HG02798 (cell line): Measurements from ENCODE around the gene APLP2.
A peak's percentile ranks its signal among the peaks of the same experiment; 100 is the strongest.

Source experiments
- ATAC-seq: cut with Tn5 transposase; IDR thresholded peaks from one replicate; pipeline ENCODE4 v1.9.1; 2021; ENCODE audit warnings: mild to moderate bottlenecking; ENCODE audit not compliant: unreplicated experiment, poor library complexity

The APLP2 gene

DNA sequence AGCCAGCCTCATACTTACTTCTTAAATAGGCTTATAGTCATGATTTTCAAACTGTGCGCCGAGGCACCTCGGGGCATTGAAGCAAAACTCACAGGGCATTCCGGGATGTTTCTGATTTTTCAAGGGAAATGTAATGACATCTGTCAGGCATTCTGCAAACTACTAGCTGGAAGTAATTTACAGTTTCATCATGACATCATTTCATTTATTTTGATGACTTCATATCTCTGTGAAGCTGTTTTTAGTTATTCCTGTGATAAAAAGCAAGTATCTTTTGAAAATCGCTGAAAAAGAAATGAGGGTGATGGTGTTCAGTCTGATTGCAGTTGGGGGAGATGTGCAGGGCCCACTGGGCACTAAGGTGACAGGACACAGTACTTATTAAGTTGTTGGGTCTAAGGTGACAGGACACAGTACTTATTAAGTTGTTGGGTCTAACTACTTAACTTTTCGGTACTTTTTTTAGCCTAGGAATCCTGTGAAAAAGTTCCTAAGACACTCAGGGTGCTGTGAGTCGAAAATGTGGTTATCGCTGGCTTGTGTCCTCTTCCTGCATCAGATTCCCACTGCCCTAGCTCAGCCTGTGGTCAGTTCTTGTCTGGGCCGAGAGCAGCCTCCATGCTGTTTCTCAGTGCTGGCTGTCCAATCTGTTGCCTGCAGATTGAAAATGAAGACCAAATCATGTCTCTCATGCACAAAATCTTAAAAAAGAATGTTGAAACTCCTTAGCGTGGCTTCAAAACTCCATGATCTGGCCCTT, 42.6 kb downstream of the APLP2 start:
- no peak for ATAC-seq

DNA sequence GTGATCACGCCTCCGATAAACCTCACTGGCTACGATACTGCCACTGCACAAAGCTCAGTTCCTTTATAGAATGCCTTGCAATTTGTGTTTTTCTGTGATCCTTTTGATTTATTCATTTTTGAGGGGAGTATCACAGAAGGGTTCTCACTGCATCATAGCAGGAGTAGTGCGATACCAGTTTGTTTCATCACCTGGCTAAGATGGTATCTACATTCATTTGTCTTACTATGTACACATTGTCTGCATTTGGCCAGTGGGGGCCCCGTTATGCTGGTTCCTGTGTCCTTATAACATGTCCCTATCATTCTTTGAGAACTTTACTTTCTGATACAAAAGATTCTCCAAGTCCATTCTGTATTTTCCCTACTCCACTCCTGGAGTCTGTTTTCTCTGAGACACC, 44.6 kb downstream of the APLP2 start:
- no peak for ATAC-seq

DNA sequence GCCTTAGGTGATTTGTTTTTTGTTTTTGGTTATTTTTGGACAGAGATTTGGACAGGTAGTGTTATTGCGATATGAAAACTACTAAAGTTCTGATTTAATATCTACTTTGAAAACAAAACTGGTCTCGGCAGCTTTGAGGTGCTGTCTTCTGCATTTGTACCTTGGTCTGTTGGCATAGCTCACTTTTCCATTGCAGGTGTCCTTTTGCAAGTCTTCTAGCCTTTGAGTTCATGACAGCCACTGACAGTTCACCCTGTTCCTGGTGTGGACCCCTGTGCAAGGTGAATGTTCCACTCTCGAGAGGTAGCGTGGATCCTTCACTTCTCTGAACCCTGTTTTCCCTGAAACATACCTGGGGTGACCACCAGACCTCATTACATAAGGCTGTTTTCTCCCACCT, 45.0 kb downstream of the APLP2 start:
- no peak for ATAC-seq

DNA sequence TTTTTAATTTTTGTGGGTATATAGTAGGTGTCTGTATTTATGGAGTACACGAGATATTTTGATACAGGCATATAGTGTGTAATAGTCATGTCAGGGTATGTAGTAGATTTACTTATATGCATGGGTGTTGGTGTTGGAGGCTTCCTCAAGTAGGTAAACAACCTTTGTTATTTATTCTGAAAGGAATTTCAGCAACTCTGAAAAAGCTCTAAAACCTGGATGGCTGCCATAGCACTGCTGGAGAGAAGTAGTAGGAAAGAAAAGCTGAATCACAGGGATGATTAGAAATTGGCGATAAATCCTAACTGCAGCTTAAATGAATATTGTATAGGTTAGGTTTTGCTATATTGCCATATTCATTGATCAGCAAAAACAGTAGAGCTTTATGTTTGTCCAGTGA, 45.5 kb downstream of the APLP2 start:
- ATAC-seq = no peak

DNA sequence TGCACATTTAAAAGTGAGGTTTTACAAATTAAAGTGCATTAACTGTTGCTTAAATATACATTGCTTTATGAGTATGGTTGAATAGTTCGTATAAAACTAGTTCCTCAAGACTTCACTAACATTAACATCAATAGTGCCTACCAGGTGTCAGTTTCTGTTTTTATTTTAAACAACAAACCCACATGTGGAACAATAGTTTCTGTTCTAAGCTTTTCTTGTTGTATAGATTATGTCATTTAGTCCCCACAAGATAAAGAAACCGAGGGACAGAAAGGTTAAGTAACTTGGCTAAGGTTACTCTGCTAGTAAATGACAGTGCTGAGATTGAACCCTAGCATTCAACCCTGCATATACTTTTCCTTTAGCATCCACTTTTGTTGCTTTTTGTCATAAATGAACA, 48.5 kb downstream of the APLP2 start:
- ATAC-seq = peak; percentile 84

DNA sequence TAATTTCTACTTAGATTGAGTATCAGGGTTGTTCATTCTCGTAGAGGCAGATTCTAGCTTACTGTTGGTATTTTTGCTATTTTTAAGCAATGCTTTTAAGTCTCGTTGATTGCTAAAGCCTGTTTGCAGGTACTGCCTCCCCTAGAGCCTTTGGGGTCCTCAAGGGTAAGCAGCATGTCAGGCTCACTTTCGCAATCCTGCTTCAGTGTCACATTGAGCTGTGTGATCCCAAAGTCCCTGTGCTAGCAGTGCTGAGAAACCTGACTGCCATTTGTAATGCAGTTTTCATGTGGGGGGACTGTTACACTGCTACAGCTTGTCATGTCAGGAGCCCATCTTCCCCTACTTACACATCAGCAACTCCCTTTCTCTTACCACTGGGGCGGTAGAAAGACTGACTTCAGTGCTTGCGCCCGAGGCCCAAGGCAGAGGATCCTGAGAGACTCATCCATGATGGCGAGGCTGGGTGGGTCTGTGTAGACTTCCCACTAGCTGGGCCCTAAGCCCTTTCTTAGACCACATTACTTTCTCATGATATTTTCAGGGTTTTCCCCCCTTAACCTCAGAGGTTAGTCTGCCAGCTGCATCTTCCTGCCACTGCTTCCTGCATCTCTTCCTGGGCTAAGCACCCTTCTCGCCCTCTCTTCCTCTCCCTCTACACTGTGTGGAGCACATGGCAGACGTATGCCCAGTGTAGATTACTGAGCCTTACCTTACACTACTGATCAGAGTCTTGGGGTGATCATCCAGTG, 49.1 kb downstream of the APLP2 start:
- ATAC-seq = peak; percentile 75

DNA sequence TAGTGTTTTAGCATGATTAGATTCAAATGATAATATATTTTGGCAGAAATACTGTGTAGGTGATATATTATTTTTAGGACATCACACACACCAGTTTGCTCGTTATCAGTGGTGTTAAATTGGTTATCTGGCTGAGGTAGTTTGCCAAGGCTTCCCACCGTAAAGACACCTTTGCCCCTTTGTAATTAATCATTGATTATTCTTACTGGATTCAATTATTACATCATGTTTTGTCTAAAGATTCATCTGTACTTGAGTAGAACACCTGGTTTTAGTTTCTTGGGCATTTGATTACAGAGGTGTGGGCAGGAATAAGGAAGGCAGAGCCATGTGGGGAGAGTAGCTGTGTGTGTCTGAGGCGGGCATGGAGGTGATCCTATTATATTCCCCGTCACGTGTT, 50.4 kb downstream of the APLP2 start:
- ATAC-seq = no peak

DNA sequence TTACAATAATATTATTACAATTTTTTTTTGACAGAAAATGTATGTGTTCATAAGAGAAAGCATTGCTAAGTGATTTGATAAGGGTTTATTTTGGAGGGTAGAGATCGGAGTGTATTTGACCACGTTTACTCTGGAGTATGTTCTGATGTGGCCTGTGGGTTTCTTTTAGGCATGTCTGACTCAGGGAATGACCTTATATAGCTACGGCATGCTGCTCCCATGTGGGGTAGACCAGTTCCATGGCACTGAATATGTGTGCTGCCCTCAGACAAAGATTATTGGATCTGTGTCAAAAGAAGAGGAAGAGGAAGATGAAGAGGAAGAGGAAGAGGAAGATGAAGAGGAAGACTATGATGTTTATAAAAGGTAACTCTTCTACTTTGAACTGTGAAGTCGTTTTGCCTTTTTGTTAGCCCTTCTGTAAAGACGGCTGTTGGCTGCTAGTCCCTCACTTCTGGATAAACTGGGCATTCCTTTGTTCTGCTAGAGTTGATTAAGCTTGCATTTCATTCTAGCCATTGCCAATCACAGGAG, 51.8 kb downstream of the APLP2 start:
- no peak for ATAC-seq

DNA sequence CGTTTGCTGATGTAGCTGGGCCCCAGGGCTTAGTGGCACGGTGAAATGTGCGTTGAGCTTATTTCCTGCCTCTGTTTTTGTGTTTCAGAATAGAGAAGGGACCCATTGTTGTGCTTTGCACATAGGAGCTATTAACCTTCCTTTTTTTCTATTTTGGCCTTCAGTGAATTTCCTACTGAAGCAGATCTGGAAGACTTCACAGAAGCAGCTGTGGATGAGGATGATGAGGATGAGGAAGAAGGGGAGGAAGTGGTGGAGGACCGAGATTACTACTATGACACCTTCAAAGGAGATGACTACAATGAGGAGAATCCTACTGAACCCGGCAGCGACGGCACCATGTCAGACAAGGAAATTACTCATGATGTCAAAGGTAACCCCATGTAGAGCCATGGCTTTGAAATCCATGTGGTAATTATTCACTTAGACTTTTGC, 52.5 kb downstream of the APLP2 start:
- no peak for ATAC-seq

DNA sequence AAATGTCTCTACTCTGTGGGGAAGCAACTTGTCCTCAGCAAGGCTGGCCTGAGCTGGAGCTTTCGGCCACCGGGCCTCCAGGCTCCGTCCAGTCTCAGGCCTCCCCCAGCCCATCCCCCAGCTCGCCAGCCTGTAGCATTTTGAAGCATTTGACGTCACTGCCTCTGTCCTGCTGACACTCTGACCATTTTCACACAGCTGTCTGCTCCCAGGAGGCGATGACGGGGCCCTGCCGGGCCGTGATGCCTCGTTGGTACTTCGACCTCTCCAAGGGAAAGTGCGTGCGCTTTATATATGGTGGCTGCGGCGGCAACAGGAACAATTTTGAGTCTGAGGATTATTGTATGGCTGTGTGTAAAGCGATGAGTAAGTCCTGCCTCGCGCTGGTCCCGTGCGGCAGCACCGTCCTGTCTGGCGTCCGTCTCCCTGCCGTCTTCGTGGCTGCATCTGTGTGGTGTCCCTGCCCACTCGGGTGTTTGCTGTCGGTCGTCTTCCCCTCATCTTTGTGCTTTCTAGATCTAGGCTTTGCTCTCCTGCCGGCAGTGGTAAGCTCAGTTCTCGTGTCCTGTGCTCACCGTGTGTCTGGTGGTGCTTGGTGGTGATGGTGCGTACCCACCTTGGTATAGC, 53.8 kb downstream of the APLP2 start:
- ATAC-seq = no peak

DNA sequence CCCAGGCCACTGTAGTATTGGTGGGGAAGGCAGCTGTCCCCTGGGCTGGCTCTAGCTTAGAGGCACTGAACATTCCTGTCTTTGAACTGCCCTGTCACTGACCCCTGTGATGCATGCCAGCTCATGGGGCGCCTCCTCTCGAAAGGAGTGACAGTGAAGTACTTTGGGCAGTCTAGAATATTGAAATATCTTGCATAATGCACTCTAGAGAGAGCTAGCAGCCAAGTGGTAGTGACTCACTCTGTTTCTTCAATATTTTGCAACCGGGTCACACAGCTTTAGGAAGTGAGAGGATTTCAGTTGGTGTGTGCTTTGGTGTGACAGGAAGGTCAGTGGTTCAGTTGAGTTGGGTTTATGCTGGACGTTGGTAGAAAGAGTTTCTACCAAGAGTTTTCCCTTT, 54.4 kb downstream of the APLP2 start:
- ATAC-seq = no peak

DNA sequence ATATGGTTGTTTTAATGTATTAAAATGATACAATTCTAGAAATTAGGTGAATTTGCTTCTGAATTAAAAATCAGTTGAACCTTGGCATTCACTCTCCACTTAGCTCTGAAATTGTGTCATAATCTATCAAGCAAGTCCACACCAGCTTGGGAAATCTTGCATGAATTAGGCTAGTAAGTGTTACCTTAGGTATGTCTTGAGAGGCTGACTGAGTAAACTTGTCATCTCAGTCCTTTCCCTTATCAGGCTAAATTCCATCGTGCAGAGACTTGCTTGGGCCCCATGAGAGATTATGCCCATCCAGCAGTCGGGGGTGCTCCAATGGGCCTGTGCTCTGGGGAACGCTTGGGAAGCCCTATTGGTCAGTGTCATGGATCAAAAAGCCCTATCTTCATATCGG, 55.9 kb downstream of the APLP2 start:
- no peak for ATAC-seq

DNA sequence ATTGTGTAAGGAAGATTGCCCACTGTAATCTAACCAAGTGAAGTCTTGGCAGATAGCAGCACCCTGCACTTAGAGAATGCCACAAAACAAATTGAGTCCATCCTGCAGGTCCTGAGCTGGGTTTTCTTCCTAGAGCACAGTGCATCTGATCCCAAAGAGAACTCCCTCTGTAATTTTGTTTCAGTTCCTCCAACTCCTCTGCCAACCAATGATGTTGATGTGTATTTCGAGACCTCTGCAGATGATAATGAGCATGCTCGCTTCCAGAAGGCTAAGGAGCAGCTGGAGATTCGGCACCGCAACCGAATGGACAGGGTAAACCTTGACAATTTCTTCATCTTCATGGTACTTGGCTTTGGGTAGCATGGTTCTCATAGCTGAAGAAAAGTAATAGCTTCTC, 56.8 kb downstream of the APLP2 start:
- no peak for ATAC-seq

DNA sequence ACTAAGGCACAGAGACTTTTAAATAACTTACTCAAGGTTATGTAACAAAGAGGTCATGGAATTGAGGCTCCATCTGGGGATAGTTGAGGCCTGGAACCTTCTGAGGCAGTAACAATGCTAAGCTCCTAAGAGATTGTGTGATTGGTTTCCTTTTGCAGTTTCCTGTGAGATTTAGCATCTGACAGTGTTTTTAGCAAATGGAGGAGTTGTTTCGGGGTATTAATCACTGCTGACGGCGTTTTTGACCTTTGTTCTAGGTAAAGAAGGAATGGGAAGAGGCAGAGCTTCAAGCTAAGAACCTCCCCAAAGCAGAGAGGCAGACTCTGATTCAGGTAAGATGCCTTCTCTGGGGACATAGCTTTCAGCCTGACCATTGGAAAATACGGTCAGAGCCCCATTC, 57.8 kb downstream of the APLP2 start:
- no peak for ATAC-seq

DNA sequence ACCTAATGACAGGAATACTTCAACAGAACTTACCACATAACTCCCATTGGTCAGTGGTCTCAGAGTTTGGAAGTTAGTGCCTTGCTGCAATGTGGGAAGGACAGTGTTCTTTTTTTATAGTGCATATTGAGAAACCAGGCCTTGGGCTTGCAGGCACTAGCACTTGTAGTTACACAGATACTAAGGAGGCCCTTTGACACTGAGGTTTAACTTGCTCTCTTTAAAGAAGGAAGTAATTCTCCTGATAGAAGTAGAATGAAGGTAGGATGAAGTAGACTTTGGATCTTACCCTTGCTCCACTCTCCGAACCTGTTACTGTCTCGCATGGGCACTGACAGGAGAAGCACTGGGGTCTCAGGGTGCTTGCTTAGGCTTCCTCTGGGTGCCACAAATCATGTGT, 58.9 kb downstream of the APLP2 start:
- ATAC-seq = no peak

DNA sequence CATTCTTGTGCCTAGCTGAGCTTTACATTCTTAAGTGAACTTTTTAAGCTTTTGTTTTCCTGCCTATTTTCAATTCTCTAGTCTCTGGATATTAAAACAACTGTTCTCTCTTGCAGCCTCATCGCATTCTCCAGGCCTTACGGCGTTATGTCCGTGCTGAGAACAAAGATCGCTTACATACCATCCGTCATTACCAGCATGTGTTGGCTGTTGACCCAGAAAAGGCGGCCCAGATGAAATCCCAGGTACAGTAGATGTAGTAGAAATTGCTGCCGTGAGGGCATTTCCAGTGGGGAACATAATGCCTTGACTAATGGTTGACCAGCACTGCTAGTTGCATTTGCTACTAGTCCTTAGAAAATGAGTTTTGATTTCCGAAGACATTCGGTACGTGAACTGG, 60.2 kb downstream of the APLP2 start:
- no peak for ATAC-seq

DNA sequence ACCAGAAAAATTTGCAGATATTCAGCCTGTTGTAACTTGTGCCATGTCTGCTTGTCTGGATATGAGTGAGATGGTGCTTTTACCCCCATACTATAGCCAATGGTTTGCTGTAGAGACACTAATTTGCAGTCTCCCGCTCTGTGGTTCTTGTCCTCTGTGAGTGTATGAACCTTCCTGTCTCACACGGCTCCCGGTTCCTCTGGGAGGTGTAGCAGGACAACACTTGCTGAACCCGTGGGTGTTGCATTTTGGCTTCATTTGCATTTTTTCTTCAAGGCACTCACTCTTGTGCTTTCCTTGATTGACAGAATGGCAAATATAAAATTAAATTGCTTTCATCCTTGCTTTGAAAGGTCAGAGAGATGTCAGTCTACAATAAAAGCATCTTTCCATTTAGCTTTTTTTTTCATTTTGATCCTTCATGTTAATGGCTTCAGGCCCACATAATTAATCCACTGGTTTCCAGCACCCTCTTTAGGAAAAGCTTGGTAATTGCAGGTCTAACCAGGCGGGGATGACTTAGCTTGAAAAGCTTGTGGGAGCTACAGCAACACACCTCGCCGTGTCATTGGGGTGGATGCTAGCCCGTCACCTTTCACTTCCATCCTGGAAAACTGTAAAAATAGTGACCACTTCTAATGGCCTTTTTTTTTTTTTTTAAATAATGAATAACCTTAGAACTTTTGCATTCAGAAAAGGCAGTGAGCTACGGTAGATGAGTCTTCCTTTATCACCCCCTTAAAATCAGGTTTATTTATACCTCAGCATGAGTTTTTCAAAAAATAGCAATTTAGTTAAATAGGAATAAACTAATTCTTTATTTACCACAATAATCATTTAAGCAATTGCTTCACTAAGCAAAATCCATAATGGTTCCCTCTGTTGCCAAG, 62.5 kb downstream of the APLP2 start:
- ATAC-seq = peak; percentile 83

DNA sequence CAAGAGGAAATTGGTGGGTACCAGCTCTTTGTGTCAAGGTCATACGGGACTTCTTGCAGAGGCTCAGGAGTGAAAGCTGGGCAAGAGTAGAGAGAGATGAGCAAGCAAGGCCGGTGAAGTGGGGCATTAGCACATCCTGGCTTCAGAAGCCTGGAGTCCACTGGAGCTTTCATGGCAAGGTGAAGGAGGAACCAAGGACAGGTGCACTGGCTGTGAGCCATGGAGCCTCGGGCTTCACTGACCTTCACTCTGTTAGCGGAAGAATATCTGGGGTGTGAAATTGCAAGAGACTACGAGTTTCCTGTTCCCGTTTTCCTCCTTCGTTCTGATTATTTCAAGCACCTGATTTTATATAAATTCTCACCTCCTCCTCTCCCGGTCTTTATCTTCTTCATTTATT, 64.0 kb downstream of the APLP2 start:
- ATAC-seq = no peak

DNA sequence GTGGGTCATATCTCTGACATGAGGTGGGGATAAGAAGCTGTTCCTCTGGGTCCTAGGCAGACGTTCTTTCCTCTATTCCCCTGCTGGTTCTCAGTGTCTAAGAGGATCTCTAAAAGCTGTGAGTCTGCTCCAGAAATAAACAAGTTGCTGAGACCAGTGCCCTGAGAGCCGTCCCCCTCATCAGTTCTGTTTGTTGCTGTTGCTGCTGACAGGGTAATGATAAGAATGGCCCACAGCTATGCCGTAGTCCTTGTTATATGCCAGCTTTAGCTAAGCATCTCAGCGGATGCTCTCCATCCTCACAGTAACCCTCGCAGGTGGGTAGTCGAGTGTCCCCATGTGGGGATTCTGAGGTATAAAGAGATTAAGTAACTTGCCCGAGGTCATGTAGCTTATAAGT, 66.4 kb downstream of the APLP2 start:
- ATAC-seq = no peak

DNA sequence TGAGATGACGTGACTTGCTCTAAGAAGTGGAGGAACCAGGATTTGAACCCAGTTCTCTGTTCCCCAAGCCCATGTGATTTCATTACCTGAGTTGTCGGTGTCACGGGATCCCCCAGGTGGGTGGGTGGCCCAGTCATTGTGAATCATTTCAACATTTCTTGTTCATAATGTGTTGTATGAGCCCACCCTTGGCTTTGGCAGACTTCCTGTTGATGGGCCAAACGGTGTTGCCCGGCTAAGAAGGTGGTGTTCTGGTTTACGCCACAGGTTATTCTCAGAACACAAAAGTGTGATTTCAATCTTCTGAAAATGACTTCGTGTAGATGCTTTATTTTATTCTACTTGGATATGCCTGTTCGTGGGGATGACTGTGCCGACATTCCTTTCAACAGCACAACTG, 68.3 kb downstream of the APLP2 start:
- no peak for ATAC-seq
